Measurements from ENCODE around the gene WDTC1. TPM values are rescaled to one million over a fixed set of nuclear protein-coding genes. Genes with fewer than 3 reads are reported as not detected.
"Not testable (repeated sequence)": the region's sequence is repeated elsewhere in the genome, so short reads cannot be mapped to it uniquely, and the experiment has no call there.

Gene WDTC1
- total RNA-seq, 1 donor from 2014 or later, result 42.2 TPM

DNA sequence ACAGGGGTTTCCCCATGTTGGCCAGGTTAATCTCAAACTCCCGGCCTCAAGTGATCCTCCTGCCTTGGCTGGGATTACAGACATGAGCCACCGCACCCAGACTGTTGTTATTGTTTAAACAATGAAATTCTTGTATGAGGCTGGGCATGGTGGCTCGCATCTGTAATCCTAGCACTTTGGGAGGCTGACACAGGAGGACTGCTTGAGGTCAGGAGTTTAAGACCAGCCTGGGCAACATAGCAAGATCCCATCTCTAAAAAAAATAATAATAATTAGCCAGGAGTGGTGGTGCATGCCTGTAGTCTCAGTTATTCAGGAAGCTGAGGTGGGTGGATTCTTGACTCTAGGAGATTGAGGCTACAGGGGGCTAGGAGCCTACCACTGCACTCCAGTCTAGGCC lies 6.7 kb upstream of the WDTC1 start:
- H3K9me3 Mint-ChIP-seq, result peaks cover 4% of the 10 kb centered on the region
- no peaks in the 10 kb centered on the region for H3K4me1 Mint-ChIP-seq
- H3K36me3 Mint-ChIP-seq, result no peaks in the 10 kb centered on the region
- TF ChIP-seq, protein P1, sequence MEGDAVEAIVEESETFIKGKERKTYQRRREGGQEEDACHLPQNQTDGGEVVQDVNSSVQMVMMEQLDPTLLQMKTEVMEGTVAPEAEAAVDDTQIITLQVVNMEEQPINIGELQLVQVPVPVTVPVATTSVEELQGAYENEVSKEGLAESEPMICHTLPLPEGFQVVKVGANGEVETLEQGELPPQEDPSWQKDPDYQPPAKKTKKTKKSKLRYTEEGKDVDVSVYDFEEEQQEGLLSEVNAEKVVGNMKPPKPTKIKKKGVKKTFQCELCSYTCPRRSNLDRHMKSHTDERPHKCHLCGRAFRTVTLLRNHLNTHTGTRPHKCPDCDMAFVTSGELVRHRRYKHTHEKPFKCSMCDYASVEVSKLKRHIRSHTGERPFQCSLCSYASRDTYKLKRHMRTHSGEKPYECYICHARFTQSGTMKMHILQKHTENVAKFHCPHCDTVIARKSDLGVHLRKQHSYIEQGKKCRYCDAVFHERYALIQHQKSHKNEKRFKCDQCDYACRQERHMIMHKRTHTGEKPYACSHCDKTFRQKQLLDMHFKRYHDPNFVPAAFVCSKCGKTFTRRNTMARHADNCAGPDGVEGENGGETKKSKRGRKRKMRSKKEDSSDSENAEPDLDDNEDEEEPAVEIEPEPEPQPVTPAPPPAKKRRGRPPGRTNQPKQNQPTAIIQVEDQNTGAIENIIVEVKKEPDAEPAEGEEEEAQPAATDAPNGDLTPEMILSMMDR (IDR thresholded peaks at IDR 0.05; ENCODE audit: unreplicated experiment), result no peak
- H3K27me3 Mint-ChIP-seq (ENCODE audit: low read depth), result no peaks in the 10 kb centered on the region
- no peak overlapping the region for H3K27ac Mint-ChIP-seq
- no peak for DNase-seq (ENCODE audit: low spot score in 2 of 2, unreplicated experiment in 2 of 2)
- H3K4me3 Mint-ChIP-seq, result no peak overlapping the region

DNA sequence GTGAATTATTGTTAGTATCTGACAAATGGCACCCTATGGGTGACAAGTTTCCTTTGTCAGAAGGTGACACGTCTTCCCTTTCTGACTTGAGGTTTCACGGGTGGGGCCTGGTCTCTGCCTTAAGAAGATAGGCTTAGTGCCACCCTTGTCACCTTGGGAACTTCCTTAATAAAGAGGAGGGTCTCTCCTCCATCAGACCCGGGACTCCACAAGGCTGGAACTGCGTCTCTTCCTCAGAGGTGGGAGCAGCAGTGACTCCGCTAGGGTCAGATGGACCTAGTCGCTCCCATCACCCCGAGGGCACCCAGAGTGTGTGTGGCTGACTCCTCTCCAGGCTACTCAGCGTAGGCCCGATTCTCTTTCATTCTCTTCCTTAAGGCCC lies 774 bp upstream of the WDTC1 start:
- Mint-ChIP-seq H3K4me3 (peak overlapping the region; percentile 97), H3K4me1 (peaks cover 19% of the 10 kb centered on the region), H3K27me3 (ENCODE audit: low read depth) (no peaks in the 10 kb centered on the region), H3K9me3 (no peaks in the 10 kb centered on the region), H3K36me3 (no peaks in the 10 kb centered on the region), H3K27ac (peak overlapping the region; percentile 64)
- TF ChIP-seq, protein P1 (IDR thresholded peaks at IDR 0.05; ENCODE audit: unreplicated experiment), result no peak
- no peak for DNase-seq (ENCODE audit: low spot score in 2 of 2, unreplicated experiment in 2 of 2)

DNA sequence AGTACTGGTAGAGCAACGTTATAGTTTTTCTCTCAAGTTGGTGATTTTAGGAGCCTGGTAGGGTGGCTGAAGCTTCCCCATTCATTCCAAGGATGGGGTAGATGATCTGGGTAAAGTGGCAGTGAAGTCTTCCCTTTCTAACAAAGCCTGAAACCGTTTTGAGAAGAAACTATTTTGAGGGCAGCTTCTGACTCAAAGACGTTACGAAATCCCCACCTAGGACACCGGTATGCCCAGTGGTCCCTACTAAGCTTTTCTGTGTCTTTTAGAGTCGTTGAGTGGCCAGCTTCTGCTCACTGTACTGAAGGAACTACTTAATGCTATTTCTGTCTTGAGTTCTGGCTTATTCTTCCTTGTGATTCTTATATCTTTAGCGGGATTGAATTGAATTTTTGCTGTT lies 1.4 kb downstream of the WDTC1 start:
- TF ChIP-seq, protein P1 (IDR thresholded peaks at IDR 0.05; ENCODE audit: unreplicated experiment), result no peak
- H3K36me3 Mint-ChIP-seq, result no peaks in the 10 kb centered on the region
- no peaks in the 10 kb centered on the region for H3K9me3 Mint-ChIP-seq
- H3K4me3 Mint-ChIP-seq, result peak overlapping the region; percentile 93
- DNase-seq (ENCODE audit: low spot score in 2 of 2, unreplicated experiment in 2 of 2), result no peak
- H3K27ac Mint-ChIP-seq, result peak overlapping the region; percentile 89
- H3K27me3 Mint-ChIP-seq (ENCODE audit: low read depth), result no peaks in the 10 kb centered on the region
- peaks cover 19% of the 10 kb centered on the region for H3K4me1 Mint-ChIP-seq

DNA sequence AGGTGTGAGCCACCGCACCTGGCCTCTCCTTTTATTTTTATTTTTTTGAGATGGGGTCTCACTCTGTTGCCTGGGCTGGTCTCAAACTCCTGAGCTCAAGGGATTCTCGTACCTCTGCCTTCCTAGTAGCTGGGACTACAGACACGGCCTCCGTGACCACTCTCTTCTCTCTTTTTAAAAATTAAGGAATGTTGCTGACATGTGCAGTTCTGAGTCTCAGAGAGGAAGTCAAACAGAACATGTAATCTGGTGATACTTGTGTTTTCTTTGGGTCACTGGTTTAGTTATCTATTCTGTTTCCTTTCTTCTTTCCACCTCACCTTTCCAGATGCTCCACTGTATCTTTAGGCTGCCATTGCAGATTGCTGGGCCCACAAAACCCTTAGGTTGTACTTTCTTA lies 2.7 kb downstream of the WDTC1 start:
- Mint-ChIP-seq H3K36me3 (no peaks in the 10 kb centered on the region), H3K4me1 (peaks cover 19% of the 10 kb centered on the region), H3K4me3 (no peak overlapping the region), H3K27ac (peak overlapping the region; percentile 50), H3K9me3 (no peaks in the 10 kb centered on the region), H3K27me3 (ENCODE audit: low read depth) (no peaks in the 10 kb centered on the region)
- no peak for DNase-seq (ENCODE audit: low spot score in 2 of 2, unreplicated experiment in 2 of 2)
- TF ChIP-seq, protein P1 (IDR thresholded peaks at IDR 0.05; ENCODE audit: unreplicated experiment), result no peak

DNA sequence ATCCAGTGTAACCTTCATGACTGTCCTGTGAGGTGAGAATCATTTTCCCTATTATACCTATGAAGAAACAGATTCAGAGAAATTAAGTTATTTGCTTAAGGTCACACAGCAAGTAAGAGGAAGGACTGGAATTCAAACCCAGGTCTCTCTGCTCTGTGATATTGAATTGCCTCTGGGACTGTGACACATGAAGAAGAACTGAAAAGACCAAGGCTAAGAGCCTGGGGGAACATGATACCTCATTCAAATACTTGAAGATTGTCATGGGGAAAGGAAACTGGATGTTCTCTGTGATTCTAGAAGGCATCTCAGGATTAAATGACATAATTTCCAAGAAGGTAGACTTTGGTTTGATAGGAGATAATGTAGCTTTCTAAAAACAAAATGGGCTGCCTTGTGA lies 3.6 kb downstream of the WDTC1 start:
- H3K27me3 Mint-ChIP-seq (ENCODE audit: low read depth), result no peaks in the 10 kb centered on the region
- DNase-seq (ENCODE audit: low spot score in 2 of 2, unreplicated experiment in 2 of 2), result no peak
- no peak overlapping the region for H3K4me3 Mint-ChIP-seq
- no peaks in the 10 kb centered on the region for H3K36me3 Mint-ChIP-seq
- H3K4me1 Mint-ChIP-seq, result peaks cover 19% of the 10 kb centered on the region
- TF ChIP-seq, protein P1 (IDR thresholded peaks at IDR 0.05; ENCODE audit: unreplicated experiment), result no peak
- H3K27ac Mint-ChIP-seq, result no peak overlapping the region
- no peaks in the 10 kb centered on the region for H3K9me3 Mint-ChIP-seq

DNA sequence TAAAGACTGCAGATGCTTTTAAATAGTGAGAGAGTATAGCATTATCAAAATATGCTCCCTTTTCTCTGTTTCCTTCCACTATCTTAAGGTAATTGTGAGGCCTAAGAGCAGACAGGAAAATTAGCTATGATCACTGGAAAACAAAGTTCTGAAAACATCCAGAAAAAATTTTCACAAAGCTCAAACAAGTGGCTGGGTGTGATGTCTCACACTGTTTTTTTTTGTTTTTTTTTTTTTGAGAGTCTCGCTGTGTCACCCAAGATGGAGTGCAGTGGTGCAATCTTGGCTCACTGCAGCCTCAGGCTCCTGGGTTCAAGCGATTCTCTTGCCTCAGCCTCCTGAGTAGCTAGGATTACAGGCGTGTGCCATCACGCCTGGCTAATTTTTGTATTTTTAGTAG lies 7.2 kb downstream of the WDTC1 start:
- H3K4me1 Mint-ChIP-seq, result peaks cover 3% of the 10 kb centered on the region
- DNase-seq (ENCODE audit: low spot score in 2 of 2, unreplicated experiment in 2 of 2), result no peak
- TF ChIP-seq, protein P1 (IDR thresholded peaks at IDR 0.05; ENCODE audit: unreplicated experiment), result no peak
- H3K9me3 Mint-ChIP-seq, result no peaks in the 10 kb centered on the region
- H3K4me3 Mint-ChIP-seq, result no peak overlapping the region
- H3K27ac Mint-ChIP-seq, result no peak overlapping the region
- no peaks in the 10 kb centered on the region for H3K27me3 Mint-ChIP-seq (ENCODE audit: low read depth)
- H3K36me3 Mint-ChIP-seq, result peaks cover 10% of the 10 kb centered on the region

DNA sequence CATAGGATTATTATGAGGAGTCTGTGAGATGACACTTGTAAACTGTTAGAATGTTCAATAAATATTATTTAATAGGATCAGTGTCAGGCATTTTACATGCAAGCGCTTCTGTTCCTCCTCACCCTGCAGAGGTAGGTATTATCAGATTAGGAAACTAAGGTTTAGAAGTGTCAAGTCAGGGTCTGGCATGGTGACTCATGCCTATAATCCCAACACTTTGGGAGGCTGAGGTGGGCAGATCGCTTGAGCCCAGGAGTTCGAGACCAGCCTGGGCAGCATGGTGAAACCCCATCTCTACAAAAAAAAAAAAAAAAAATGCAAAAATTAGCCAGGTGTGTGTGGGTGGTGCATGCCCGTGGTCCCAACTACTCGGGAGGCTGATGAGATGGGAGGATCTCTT lies 9.2 kb downstream of the WDTC1 start:
- H3K36me3 Mint-ChIP-seq, result peaks cover 19% of the 10 kb centered on the region

More for the DNA sequence above, 9.2 kb downstream of the WDTC1 start:
- H3K9me3 Mint-ChIP-seq; H3K27ac Mint-ChIP-seq; H3K4me3 Mint-ChIP-seq; H3K27me3 Mint-ChIP-seq (ENCODE audit: low read depth); DNase-seq (ENCODE audit: low spot score in 2 of 2, unreplicated experiment in 2 of 2); H3K4me1 Mint-ChIP-seq: not testable (repeated sequence)
